Activated naive CD8-positive, alpha-beta T cell (primary cell): ENCODE results near the gene GNA12.
"Not testable (repeated sequence)": the region's sequence is repeated elsewhere in the genome, so short reads cannot be mapped to it uniquely, and the experiment has no call there.

Source experiments
- H3K27ac Mint-ChIP-seq: one replicate; pipeline ENCODE4 v1.8.0; 2021; ENCODE audit warnings: mixed read lengths
- H3K27me3 Mint-ChIP-seq: one replicate; pipeline ENCODE4 v1.8.0; 2021; ENCODE audit warnings: mixed read lengths
- H3K36me3 Mint-ChIP-seq: one replicate; pipeline ENCODE4 v1.8.0; 2021; ENCODE audit warnings: mixed read lengths
- H3K4me1 Mint-ChIP-seq: one replicate; pipeline ENCODE4 v1.8.0; 2021; ENCODE audit warnings: low read depth, mixed read lengths
- H3K4me3 Mint-ChIP-seq: one replicate; pipeline ENCODE4 v1.8.0; 2021; ENCODE audit warnings: mild to moderate bottlenecking, mixed read lengths
- H3K9me3 Mint-ChIP-seq: one replicate; pipeline ENCODE4 v1.8.0; 2021; ENCODE audit warnings: low read depth, mixed read lengths

Gene GNA12

DNA sequence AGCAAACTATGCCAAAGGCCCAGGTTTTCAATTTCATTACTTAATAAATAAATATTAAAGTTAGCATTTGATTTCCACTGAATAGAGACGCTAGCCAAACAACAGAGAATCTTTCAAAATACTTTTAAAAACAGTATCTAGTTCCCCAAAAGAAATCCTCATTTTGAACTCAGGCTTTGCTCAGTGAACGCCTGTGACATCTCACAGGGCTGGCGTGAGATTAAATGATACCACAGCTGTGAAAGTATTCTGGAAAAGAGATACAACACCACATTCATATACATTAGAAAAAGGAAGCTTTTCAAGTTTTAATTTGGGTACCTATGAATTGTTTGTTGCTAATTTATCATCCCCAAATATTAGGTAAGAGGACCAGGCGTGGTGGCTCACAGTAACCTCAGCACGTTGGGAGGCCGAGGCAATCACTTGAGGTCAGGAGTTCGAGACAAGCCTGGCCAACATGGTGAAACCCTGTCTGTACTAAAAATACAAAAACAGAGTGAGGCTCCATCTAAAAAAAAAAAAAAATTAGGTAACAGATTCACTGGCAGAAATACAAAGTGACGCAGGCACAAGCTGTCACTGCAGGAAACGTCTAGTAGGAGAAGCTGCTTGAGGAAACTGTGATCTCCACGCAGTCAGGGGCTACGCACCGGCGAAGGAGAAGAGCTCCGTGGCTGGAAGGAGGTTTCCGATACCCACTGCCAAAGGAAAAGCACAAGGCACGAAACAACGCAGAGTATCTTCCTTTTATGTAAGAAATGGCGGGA lies 106.2 kb downstream of the GNA12 start:
- H3K9me3 Mint-ChIP-seq = no peaks in the 10 kb centered on the region
- H3K4me1 Mint-ChIP-seq = peaks cover 19% of the 10 kb centered on the region
- H3K27me3 Mint-ChIP-seq = no peaks in the 10 kb centered on the region
- H3K36me3 Mint-ChIP-seq = peaks cover 3% of the 10 kb centered on the region
- H3K27ac Mint-ChIP-seq = no peak overlapping the region
- H3K4me3 Mint-ChIP-seq = no peak overlapping the region

GRCh38 chr7:2737005-2737743 lies 106.9 kb downstream of the GNA12 start:
- peaks cover 18% of the 10 kb centered on the region for H3K4me1 Mint-ChIP-seq
- not testable (repeated sequence) for H3K4me3 Mint-ChIP-seq, H3K9me3 Mint-ChIP-seq, H3K27ac Mint-ChIP-seq, H3K27me3 Mint-ChIP-seq, H3K36me3 Mint-ChIP-seq

DNA sequence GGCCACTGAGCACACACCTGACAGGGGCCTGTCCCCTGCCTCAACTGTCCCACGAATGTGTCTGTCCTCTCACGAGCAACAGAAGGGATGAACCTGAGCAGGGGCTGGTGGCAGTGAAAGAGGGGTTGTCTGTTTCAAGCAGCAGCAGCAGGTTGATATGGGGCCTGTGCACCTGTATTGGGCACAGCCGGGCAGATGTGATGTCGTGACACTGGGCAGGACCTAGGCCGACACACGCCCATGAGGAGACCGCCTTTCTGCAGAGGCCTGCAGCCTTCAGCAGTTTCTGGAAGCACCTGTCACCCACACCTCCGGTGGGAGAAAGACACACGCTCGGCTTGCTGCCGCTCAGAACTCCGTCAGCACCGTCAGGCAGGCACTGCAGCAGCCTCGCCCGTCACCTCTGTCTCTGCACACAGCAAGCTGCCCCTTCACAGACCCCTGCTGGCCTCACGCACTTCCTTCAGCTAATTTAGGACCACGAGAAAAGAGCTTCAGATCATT lies 107.6 kb downstream of the GNA12 start:
- no peaks in the 10 kb centered on the region for H3K9me3 Mint-ChIP-seq
- H3K4me3 Mint-ChIP-seq = no peak overlapping the region

GRCh38 chr7:2735744-2736143 lies 108.4 kb downstream of the GNA12 start:
- Mint-ChIP-seq H3K27me3 (no peaks in the 10 kb centered on the region), H3K4me3 (no peak overlapping the region), H3K27ac (no peak overlapping the region), H3K4me1 (peaks cover 18% of the 10 kb centered on the region), H3K9me3 (no peaks in the 10 kb centered on the region), H3K36me3 (peaks cover 3% of the 10 kb centered on the region)

More for the DNA sequence above, 107.6 kb downstream of the GNA12 start:
- H3K27ac Mint-ChIP-seq = no peak overlapping the region
- H3K36me3 Mint-ChIP-seq = peaks cover 3% of the 10 kb centered on the region
- peaks cover 18% of the 10 kb centered on the region for H3K4me1 Mint-ChIP-seq
- no peaks in the 10 kb centered on the region for H3K27me3 Mint-ChIP-seq

GRCh38 chr7:2734751-2735571 lies 109.1 kb downstream of the GNA12 start:
- peak overlapping the region; percentile 50 for H3K27ac Mint-ChIP-seq
- H3K9me3 Mint-ChIP-seq = no peaks in the 10 kb centered on the region
- no peaks in the 10 kb centered on the region for H3K27me3 Mint-ChIP-seq
- peaks cover under 1% of the 10 kb centered on the region for H3K36me3 Mint-ChIP-seq
- peak overlapping the region; percentile 35 for H3K4me3 Mint-ChIP-seq
- H3K4me1 Mint-ChIP-seq = peaks cover 18% of the 10 kb centered on the region

GRCh38 chr7:2734084-2734686 lies 109.9 kb downstream of the GNA12 start:
- Mint-ChIP-seq H3K9me3 (no peaks in the 10 kb centered on the region), H3K4me1 (peaks cover 18% of the 10 kb centered on the region), H3K27me3 (no peaks in the 10 kb centered on the region), H3K4me3 (peak overlapping the region; percentile 10), H3K27ac (peak overlapping the region; percentile 4), H3K36me3 (no peaks in the 10 kb centered on the region)

GRCh38 chr7:2732959-2733584 lies 111.0 kb downstream of the GNA12 start:
- H3K4me1 Mint-ChIP-seq = peaks cover 16% of the 10 kb centered on the region
- H3K4me3 Mint-ChIP-seq = no peak overlapping the region
- peaks cover 3% of the 10 kb centered on the region for H3K36me3 Mint-ChIP-seq
- H3K27me3 Mint-ChIP-seq = no peaks in the 10 kb centered on the region
- H3K27ac Mint-ChIP-seq = no peak overlapping the region
- H3K9me3 Mint-ChIP-seq = no peaks in the 10 kb centered on the region

- peaks cover 16% of the 10 kb centered on the region for H3K4me1 Mint-ChIP-seq
- peaks cover 3% of the 10 kb centered on the region for H3K36me3 Mint-ChIP-seq
- H3K9me3 Mint-ChIP-seq = no peaks in the 10 kb centered on the region
- H3K27ac Mint-ChIP-seq = peak overlapping the region; percentile 0
- H3K27me3 Mint-ChIP-seq = no peaks in the 10 kb centered on the region
- no peak overlapping the region for H3K4me3 Mint-ChIP-seq
Observed at GRCh38 chr7:2732388-2732787, 111.7 kb downstream of the GNA12 start.

DNA sequence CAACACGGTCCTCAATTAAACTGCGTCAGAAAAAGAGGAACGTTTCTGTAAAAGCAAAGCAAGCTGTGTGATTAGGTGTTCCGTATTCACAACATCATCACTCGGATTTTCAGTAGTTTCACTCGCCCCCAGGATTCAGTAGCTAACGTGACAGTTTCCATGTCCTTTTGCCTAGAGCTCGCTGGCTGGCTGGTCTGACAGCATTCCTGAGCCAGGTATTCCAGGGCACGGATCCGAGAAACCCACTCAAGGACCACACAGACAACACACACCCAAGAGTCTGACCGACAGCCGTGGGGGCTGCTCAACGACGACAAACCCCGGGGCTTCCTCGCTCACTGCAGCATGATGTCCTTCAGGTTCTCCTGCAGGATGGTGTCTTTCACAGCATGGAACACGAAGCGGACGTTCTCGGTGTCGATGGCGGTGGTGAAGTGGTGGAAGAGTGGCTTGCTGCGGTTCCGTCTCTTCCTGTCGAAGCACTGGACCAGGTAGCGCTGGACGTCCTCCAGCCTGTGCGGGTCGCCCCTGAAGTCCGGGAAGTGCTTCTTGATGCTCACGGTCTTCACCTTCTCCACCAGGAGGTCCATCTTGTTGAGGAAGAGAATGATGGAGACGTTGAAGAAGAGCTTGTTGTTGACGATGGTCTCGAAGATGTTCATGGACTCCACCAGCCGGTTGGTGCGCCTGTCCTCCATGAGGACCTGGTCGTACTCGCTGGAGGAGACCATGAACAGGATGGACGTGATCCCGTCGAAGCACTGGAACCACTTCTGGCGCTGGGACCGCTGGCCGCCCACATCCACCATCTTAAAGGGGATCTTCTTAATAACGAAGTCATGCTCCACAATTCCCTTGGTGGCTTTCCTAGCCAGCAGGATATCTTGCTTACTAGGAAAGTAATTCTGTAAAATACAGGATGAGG lies 113.0 kb downstream of the GNA12 start:
- H3K27me3 Mint-ChIP-seq = no peaks in the 10 kb centered on the region
- H3K4me3 Mint-ChIP-seq = no peak overlapping the region
- peaks cover 3% of the 10 kb centered on the region for H3K36me3 Mint-ChIP-seq
- no peaks in the 10 kb centered on the region for H3K9me3 Mint-ChIP-seq
- no peak overlapping the region for H3K27ac Mint-ChIP-seq
- H3K4me1 Mint-ChIP-seq = peaks cover 16% of the 10 kb centered on the region

DNA sequence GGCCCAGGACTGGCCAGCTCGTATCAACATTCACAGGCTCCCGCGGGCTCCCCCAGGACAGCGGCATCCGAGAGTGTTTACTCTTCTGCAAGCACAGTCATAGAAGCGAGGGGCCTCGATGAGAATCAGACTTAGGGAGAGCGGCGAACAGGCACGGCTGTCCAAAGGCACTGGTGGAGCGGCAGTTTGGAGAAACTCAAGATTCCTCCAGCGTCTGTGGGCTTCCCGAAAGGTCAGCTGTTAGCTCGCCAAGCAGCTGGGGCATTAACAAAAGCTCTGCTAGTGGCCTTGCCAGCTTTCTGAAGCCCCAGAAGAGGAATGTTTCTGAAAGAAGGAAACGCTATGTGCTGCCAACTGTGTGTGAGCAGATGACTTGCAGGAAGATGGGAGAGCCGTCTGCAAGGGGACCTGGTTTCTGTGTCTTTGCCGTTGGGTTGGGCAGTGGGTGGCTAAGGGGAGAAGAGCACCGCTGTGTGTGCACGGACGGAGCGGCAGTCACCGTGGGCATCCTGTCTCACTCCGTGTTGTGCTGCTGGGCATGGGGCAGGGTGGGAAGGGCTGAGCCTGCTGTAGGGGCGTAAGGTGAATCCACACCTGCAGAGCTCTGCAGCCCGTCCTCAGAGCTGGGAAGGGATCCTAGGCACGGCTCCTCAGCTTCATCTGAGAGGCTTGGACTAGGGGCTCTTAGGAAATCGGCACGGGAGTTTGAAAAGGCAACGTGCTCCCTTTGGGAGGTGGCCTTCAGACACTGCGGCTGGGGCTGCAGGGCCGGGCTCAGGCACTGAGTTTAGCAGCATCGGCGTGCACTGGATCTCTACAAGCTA lies 114.0 kb downstream of the GNA12 start:
- H3K4me3 Mint-ChIP-seq = no peak overlapping the region
- peaks cover 10% of the 10 kb centered on the region for H3K4me1 Mint-ChIP-seq
- H3K27me3 Mint-ChIP-seq = no peaks in the 10 kb centered on the region
- no peaks in the 10 kb centered on the region for H3K9me3 Mint-ChIP-seq
- H3K27ac Mint-ChIP-seq = no peak overlapping the region
- peaks cover 3% of the 10 kb centered on the region for H3K36me3 Mint-ChIP-seq

GRCh38 chr7:2729031-2729892 lies 114.8 kb downstream of the GNA12 start:
- Mint-ChIP-seq H3K27me3 (no peaks in the 10 kb centered on the region), H3K36me3 (peaks cover 3% of the 10 kb centered on the region), H3K4me1 (peaks cover 5% of the 10 kb centered on the region), H3K4me3 (no peak overlapping the region), H3K27ac (no peak overlapping the region), H3K9me3 (no peaks in the 10 kb centered on the region)
